ENCODE data around the gene LY6G5B. TPM values are rescaled to one million over a fixed set of nuclear protein-coding genes. Genes with fewer than 3 reads are reported as not detected.

Gene LY6G5B
- total and polyA plus RNA-seq, 2 experiments from 2014 or later = 7.9 to 8.4 TPM

DNA sequence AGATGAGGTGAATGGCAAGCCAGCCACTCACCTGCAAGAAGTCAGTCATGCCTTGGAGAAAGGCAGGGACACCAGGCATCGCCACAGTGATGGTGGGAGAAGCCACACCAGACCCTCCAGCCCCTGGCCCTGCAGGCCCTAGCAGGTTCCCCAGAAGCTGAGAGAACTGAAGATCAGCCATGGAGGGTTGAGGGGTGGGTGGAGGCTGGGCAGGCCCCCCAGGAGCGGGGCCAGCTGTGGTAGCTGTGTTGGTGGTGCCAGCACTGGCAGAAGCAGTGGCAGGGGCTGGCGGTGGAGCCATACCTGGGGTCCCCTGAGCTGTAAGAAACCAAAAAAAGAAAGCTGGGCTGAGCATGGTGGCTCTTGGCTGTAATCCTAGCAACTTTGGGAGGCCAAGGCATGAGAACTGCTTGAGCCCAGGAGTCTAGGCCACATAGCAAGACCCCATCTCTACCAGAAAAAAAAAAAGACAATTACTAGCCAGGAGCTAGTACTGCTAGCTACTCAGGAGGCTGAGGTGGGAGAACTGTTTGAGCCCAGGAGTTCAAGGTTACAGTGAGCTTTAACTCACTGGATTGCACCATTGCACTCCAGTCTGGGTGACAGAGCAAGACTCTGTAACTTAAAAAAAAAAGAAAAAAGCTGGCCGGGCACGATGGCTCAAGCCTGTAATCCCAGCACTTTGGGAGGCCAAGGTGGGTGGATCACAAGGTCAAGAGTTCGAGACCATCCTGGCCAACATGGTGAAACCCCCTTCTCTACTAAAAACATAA, 26.8 kb upstream of the LY6G5B start:
- H3K4me1 Mint-ChIP-seq = no peaks in the 10 kb centered on the region
- Histone ChIP-seq H3K36me3 (ENCODE audit: insufficient read depth) (peaks cover 32% of the 10 kb centered on the region), H3K27ac (ENCODE audit: low read depth) (no peak overlapping the region), H3K4me2 (no peak overlapping the region), H3F3A (replicated peaks; ENCODE audit: low read depth) (peaks cover 22% of the 10 kb centered on the region), H3K4me1 (ENCODE audit: insufficient read depth) (no peaks in the 10 kb centered on the region), H3K27me3 (ENCODE audit: insufficient read depth) (no peaks in the 10 kb centered on the region), H2AFZ (no peak overlapping the region), H4K20me1 (replicated peaks; ENCODE audit: insufficient read depth) (peaks cover 9% of the 10 kb centered on the region; the same call in 1 of the 2 replicates), H3K9me2 (ENCODE audit: insufficient read depth) (no peaks in the 10 kb centered on the region), H3K4me3 (no peak overlapping the region), H3K79me2 (replicated peaks; ENCODE audit: insufficient read depth) (no peaks in the 10 kb centered on the region)
- peaks cover 4% of the 10 kb centered on the region for H3K27me3 Mint-ChIP-seq (ENCODE audit: insufficient read depth, low read depth, poor library complexity)
- DNase-seq (ENCODE audit: low spot score) = no peak
- H3K4me3 Mint-ChIP-seq = no peak overlapping the region
- H3K36me3 Mint-ChIP-seq (ENCODE audit: low read depth) = peaks cover 82% of the 10 kb centered on the region
- no peaks in the 10 kb centered on the region for H3K9me3 Mint-ChIP-seq
- TF ChIP-seq, protein P1, sequence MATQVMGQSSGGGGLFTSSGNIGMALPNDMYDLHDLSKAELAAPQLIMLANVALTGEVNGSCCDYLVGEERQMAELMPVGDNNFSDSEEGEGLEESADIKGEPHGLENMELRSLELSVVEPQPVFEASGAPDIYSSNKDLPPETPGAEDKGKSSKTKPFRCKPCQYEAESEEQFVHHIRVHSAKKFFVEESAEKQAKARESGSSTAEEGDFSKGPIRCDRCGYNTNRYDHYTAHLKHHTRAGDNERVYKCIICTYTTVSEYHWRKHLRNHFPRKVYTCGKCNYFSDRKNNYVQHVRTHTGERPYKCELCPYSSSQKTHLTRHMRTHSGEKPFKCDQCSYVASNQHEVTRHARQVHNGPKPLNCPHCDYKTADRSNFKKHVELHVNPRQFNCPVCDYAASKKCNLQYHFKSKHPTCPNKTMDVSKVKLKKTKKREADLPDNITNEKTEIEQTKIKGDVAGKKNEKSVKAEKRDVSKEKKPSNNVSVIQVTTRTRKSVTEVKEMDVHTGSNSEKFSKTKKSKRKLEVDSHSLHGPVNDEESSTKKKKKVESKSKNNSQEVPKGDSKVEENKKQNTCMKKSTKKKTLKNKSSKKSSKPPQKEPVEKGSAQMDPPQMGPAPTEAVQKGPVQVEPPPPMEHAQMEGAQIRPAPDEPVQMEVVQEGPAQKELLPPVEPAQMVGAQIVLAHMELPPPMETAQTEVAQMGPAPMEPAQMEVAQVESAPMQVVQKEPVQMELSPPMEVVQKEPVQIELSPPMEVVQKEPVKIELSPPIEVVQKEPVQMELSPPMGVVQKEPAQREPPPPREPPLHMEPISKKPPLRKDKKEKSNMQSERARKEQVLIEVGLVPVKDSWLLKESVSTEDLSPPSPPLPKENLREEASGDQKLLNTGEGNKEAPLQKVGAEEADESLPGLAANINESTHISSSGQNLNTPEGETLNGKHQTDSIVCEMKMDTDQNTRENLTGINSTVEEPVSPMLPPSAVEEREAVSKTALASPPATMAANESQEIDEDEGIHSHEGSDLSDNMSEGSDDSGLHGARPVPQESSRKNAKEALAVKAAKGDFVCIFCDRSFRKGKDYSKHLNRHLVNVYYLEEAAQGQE (IDR thresholded peaks at IDR 0.05; ENCODE audit: unreplicated experiment) = no peak
- TF ChIP-seq, protein P2, sequence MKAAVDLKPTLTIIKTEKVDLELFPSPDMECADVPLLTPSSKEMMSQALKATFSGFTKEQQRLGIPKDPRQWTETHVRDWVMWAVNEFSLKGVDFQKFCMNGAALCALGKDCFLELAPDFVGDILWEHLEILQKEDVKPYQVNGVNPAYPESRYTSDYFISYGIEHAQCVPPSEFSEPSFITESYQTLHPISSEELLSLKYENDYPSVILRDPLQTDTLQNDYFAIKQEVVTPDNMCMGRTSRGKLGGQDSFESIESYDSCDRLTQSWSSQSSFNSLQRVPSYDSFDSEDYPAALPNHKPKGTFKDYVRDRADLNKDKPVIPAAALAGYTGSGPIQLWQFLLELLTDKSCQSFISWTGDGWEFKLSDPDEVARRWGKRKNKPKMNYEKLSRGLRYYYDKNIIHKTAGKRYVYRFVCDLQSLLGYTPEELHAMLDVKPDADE (IDR thresholded peaks at IDR 0.05) = no peak
- TF ChIP-seq, protein P3, sequence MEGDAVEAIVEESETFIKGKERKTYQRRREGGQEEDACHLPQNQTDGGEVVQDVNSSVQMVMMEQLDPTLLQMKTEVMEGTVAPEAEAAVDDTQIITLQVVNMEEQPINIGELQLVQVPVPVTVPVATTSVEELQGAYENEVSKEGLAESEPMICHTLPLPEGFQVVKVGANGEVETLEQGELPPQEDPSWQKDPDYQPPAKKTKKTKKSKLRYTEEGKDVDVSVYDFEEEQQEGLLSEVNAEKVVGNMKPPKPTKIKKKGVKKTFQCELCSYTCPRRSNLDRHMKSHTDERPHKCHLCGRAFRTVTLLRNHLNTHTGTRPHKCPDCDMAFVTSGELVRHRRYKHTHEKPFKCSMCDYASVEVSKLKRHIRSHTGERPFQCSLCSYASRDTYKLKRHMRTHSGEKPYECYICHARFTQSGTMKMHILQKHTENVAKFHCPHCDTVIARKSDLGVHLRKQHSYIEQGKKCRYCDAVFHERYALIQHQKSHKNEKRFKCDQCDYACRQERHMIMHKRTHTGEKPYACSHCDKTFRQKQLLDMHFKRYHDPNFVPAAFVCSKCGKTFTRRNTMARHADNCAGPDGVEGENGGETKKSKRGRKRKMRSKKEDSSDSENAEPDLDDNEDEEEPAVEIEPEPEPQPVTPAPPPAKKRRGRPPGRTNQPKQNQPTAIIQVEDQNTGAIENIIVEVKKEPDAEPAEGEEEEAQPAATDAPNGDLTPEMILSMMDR (conservative IDR thresholded peaks at IDR 0.05; ENCODE audit: low read depth in 2 of 2) = no peak
- TF ChIP-seq CREB1 (CRISPR knock-in tag; IDR thresholded peaks at IDR 0.05; ENCODE audit: low read depth) = no peak
- TF ChIP-seq ZNF114 (CRISPR knock-in tag; IDR thresholded peaks at IDR 0.05) = no peak
- no peak for ATAC-seq
- no peak overlapping the region for H3K27ac Mint-ChIP-seq

DNA sequence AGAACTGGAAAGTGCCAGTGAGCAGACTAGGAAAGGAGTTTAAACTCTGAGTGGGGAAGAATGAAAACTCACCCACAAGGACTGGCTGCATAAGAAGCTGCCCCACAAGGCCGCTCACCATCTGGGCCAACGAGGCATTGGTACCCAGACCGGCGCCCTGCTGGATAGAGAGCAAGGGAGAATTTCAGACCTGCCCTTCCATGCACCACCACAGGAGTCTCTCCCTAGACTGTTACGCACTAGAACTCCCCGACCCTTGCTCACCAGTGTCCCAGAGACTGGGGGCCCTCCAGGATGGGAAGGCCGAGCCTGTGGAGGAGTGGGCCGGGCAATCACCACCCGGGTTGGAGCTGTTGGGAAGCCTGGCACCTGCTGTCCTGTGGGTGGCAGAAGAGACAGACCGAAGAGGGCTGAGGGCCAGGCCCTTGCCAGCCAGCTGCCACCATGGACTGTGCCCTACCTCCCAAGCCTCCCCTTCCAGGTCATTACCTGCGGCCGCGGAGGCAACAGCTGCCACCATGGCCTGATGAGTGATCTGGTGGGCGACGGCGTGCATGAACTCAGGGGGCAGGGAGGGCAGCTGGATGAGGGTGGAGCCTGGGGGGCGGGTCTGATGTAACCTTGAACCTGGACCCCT, 25.8 kb upstream of the LY6G5B start:
- Mint-ChIP-seq H3K4me1 (no peaks in the 10 kb centered on the region), H3K36me3 (ENCODE audit: low read depth) (peaks cover 85% of the 10 kb centered on the region), H3K9me3 (no peaks in the 10 kb centered on the region), H3K27ac (no peak overlapping the region), H3K4me3 (no peak overlapping the region), H3K27me3 (ENCODE audit: insufficient read depth, low read depth, poor library complexity) (peaks cover 2% of the 10 kb centered on the region)
- peaks cover 4% of the 10 kb centered on the region; the same call in 1 of the 2 replicates for H4K20me1 ChIP-seq (replicated peaks; ENCODE audit: insufficient read depth)
- H3K9me2 ChIP-seq (ENCODE audit: insufficient read depth) = no peaks in the 10 kb centered on the region
- H3K27me3 ChIP-seq (ENCODE audit: insufficient read depth) = no peaks in the 10 kb centered on the region
- peaks cover under 1% of the 10 kb centered on the region; the same call in 1 of the 2 replicates for H3K79me2 ChIP-seq (replicated peaks; ENCODE audit: insufficient read depth)
- ATAC-seq (no peak; the same call in 2 of the 3 replicates), DNase-seq (ENCODE audit: low spot score) (no peak)
- peaks cover 16% of the 10 kb centered on the region for H3F3A ChIP-seq (replicated peaks; ENCODE audit: low read depth)
- peaks cover 36% of the 10 kb centered on the region for H3K36me3 ChIP-seq (ENCODE audit: insufficient read depth)
- TF ChIP-seq POLR2AphosphoS5 (IDR thresholded peaks at IDR 0.05; ENCODE audit: low read depth) (no peak), NANOG (IDR thresholded peaks at IDR 0.05; ENCODE audit: borderline replicate concordance) (no peak), ZNF114 (CRISPR knock-in tag; IDR thresholded peaks at IDR 0.05) (no peak)
- TF ChIP-seq, protein P1 (IDR thresholded peaks at IDR 0.05; ENCODE audit: unreplicated experiment) = no peak
- H3K4me2 ChIP-seq = no peak overlapping the region
- H3K4me1 ChIP-seq (ENCODE audit: insufficient read depth) = no peaks in the 10 kb centered on the region
- no peak overlapping the region for H3K4me3 ChIP-seq
- H2AFZ ChIP-seq = no peak overlapping the region
- H3K27ac ChIP-seq (ENCODE audit: low read depth) = no peak overlapping the region

All from GM23338 (cell line).